H9 (cell line): Measurements from ENCODE around the gene HAGHL. TPM values are rescaled to one million over a fixed set of nuclear protein-coding genes. Genes with fewer than 3 reads are reported as not detected.

Experiments used
- DNase-seq: peaks from one replicate; pipeline ENCODE4 v3.0.0-alpha.2; 2017
- H2AFZ ChIP-seq: one replicate; pipeline ENCODE4 v1.6.1; 2013; ENCODE audit warnings: mild to moderate bottlenecking, low read length, control low read depth, moderate library complexity
- H2AK5ac ChIP-seq: 2 replicates; pipeline ENCODE4 v1.6.1; 2013; ENCODE audit warnings: low read length, control low read depth, mixed read lengths; ENCODE audit not compliant: insufficient read length
- H2BK120ac ChIP-seq: one replicate; pipeline ENCODE4 v1.6.1; 2013; ENCODE audit warnings: low read depth, mild to moderate bottlenecking, low read length, control low read depth, inconsistent platforms; ENCODE audit not compliant: poor library complexity, severe bottlenecking
- H2BK12ac ChIP-seq: 2 replicates; pipeline ENCODE4 v1.6.1; 2013; ENCODE audit warnings: low read length, control low read depth, mixed read lengths, low read depth; ENCODE audit not compliant: insufficient read length
- H2BK15ac ChIP-seq: 2 replicates; pipeline ENCODE4 v1.6.1; 2013; ENCODE audit warnings: low read depth, low read length, control low read depth
- H2BK20ac ChIP-seq: one replicate; pipeline ENCODE4 v1.6.1; 2013; ENCODE audit warnings: low read depth, mild to moderate bottlenecking, low read length, control low read depth, inconsistent platforms; ENCODE audit not compliant: poor library complexity, severe bottlenecking
- H2BK5ac ChIP-seq: 2 replicates; pipeline ENCODE4 v1.6.1; 2013; ENCODE audit warnings: low read length, control low read depth, mixed read lengths; ENCODE audit not compliant: insufficient read length
- H3K14ac ChIP-seq: 2 replicates; pipeline ENCODE4 v1.6.1; 2013; ENCODE audit warnings: low read length, control low read depth; ENCODE audit not compliant: insufficient read depth
- H3K18ac ChIP-seq: 2 replicates; pipeline ENCODE4 v1.6.1; 2013; ENCODE audit warnings: low read depth, mild to moderate bottlenecking, mixed read lengths, low read length, control low read depth; ENCODE audit not compliant: insufficient read length
- H3K23ac ChIP-seq: 2 replicates; pipeline ENCODE4 v1.6.1; 2013; ENCODE audit warnings: low read length, control low read depth, mixed read lengths, low read depth; ENCODE audit not compliant: insufficient read length
- H3K23me2 ChIP-seq: 2 replicates; pipeline ENCODE4 v1.6.1; 2013; ENCODE audit warnings: low read depth, mild to moderate bottlenecking, mixed read lengths, low read length, control low read depth; ENCODE audit not compliant: insufficient read length, poor library complexity, severe bottlenecking
- H3K27ac ChIP-seq: 2 replicates; pipeline ENCODE4 v1.5.1; 2013; ENCODE audit warnings: low read length, control low read depth, mixed read lengths, low read depth; ENCODE audit not compliant: insufficient read length
- H3K27me3 ChIP-seq: 2 replicates; pipeline ENCODE4 v1.6.1; 2013; ENCODE audit warnings: low read length, control low read depth, inconsistent platforms; ENCODE audit not compliant: insufficient read depth
- H3K4ac ChIP-seq: 2 replicates; pipeline ENCODE4 v1.6.1; 2013; ENCODE audit warnings: low read depth, mild to moderate bottlenecking, control low read depth, inconsistent platforms, low read length, moderate library complexity
- H3K4me1 ChIP-seq: 2 replicates; pipeline ENCODE4 v1.6.1; 2013; ENCODE audit warnings: low read length, control low read depth, inconsistent platforms; ENCODE audit not compliant: insufficient read depth
- H3K4me2 ChIP-seq: 2 replicates; pipeline ENCODE4 v1.6.1; 2013; ENCODE audit warnings: low read length, control low read depth, mixed read lengths; ENCODE audit not compliant: insufficient read length, insufficient read depth
- H3K56ac ChIP-seq: 2 replicates; pipeline ENCODE4 v1.6.1; 2013; ENCODE audit warnings: low read depth, mild to moderate bottlenecking, mixed read lengths, low read length, control low read depth; ENCODE audit not compliant: insufficient read length
- H3K79me1 ChIP-seq: 2 replicates; pipeline ENCODE4 v1.6.1; 2013; ENCODE audit warnings: low read depth, mild to moderate bottlenecking, moderate library complexity, low read length, control low read depth, inconsistent platforms; ENCODE audit not compliant: insufficient read depth, poor library complexity, severe bottlenecking
- H3K79me2 ChIP-seq: 2 replicates; pipeline ENCODE4 v1.6.1; 2013; ENCODE audit warnings: low read length, control low read depth, inconsistent platforms; ENCODE audit not compliant: insufficient read depth
- H3K9ac ChIP-seq: 2 replicates; pipeline ENCODE4 v1.6.1; 2013; ENCODE audit warnings: low read length, control low read depth, mixed read lengths; ENCODE audit not compliant: insufficient read length; ENCODE audit errors: extremely low read depth
- H3K9me3 ChIP-seq: one replicate; pipeline ENCODE4 v1.6.1; 2013; ENCODE audit warnings: low read depth, low read length, inconsistent platforms; ENCODE audit not compliant: control insufficient read depth
- H3T11ph ChIP-seq: one replicate; pipeline ENCODE4 v1.6.1; 2013; ENCODE audit warnings: mild to moderate bottlenecking, low read length, control low read depth, inconsistent platforms
- H4K20me1 ChIP-seq: one replicate; pipeline ENCODE4 v1.6.1; 2013; ENCODE audit not compliant: control insufficient read depth, insufficient read length, insufficient read depth
- H4K5ac ChIP-seq: 2 replicates; pipeline ENCODE4 v1.6.1; 2013; ENCODE audit warnings: low read depth, mild to moderate bottlenecking, mixed read lengths, low read length, control low read depth; ENCODE audit not compliant: insufficient read length
- H4K8ac ChIP-seq: replicated peaks from 2 replicates; pipeline ENCODE4 v1.6.1; 2013; ENCODE audit warnings: low read length, control low read depth, mixed read lengths, low read depth; ENCODE audit not compliant: insufficient read length
- H4K91ac ChIP-seq: 2 replicates; pipeline ENCODE4 v1.6.1; 2013; ENCODE audit warnings: low read depth, mild to moderate bottlenecking, moderate library complexity, mixed read lengths, low read length, control low read depth; ENCODE audit not compliant: insufficient read length
- H3K27ac Mint-ChIP-seq, 3 experiments: 2 replicates in 2 of 3; 3 replicates in 1 of 3; pipeline ENCODE4 v1.8.0; 2020 to 2021; ENCODE audit warnings: mixed read lengths in 3 of 3, mild to moderate bottlenecking in 1 of 3, moderate library complexity in 1 of 3
- H3K27me3 Mint-ChIP-seq: 2 replicates; pipeline ENCODE4 v1.8.0; 2021; ENCODE audit warnings: low read depth, mild to moderate bottlenecking, moderate library complexity, mixed read lengths
- H3K36me3 Mint-ChIP-seq, 3 experiments: 2 replicates in 2 of 3; 3 replicates in 1 of 3; pipeline ENCODE4 v1.8.0; 2020 to 2021; ENCODE audit warnings: low read depth in 3 of 3, mixed read lengths in 3 of 3; ENCODE audit not compliant: insufficient read depth in 1 of 3
- H3K4me1 Mint-ChIP-seq, 2 experiments: 2 replicates each; pipeline ENCODE4 v1.8.0; 2020; ENCODE audit warnings: mixed read lengths in 2 of 2
- H3K4me3 Mint-ChIP-seq, 2 experiments: 2 replicates in 1 of 2; 3 replicates in 1 of 2; pipeline ENCODE4 v1.8.0; 2020 to 2021; ENCODE audit warnings: mild to moderate bottlenecking in 2 of 2, mixed read lengths in 2 of 2, moderate library complexity in 1 of 2
- H3K9me3 Mint-ChIP-seq, 2 experiments: 2 replicates in 1 of 2; 3 replicates in 1 of 2; pipeline ENCODE4 v1.8.0; 2020; ENCODE audit warnings: mild to moderate bottlenecking in 2 of 2, mixed read lengths in 2 of 2, moderate library complexity in 1 of 2
- CTCF ChIP-seq: fragments of 200-600 bp; sonication (generic); conservative IDR thresholded peaks from 3 replicates; pipeline ENCODE4 v1.8.0; 2021; ENCODE audit warnings: antibody characterized with exemption, mild to moderate bottlenecking
- WGBS: extraction: QIAGEN DNeasy Blood & Tissue Kit; methylation state at CpG from one replicate; pipeline ENCODE4 v1.1.7; 2013; ENCODE audit warnings: missing lambda C conversion rate, low lambda C conversion rate, mixed read lengths; ENCODE audit not compliant: insufficient read length; ENCODE audit errors: extremely low coverage; 5-methylcytosine and 5-hydroxymethylcytosine counted together
- total RNA-seq: library from RNA; stranded (reverse); gene quantifications from 2 replicates; pipeline ENCODE4 v1.2.1, GENCODE V29; 2021

The HAGHL gene
- total RNA-seq, 1 experiment from 2014 or later = 25.2 TPM

GRCh38 chr16:774086-775001 lies 47.4 kb downstream of the HAGHL start:
- Histone ChIP-seq H2BK15ac (no peak overlapping the region), H3K79me2 (no peaks in the 10 kb centered on the region), H3T11ph (no peak overlapping the region), H2BK12ac (no peak overlapping the region), H3K4ac (no peak overlapping the region), H3K79me1 (no peaks in the 10 kb centered on the region), H3K4me2 (no peak overlapping the region), H3K9me3 (no peaks in the 10 kb centered on the region), H3K23me2 (no peaks in the 10 kb centered on the region), H2AFZ (no peak overlapping the region), H3K56ac (no peak overlapping the region), H3K27ac (no peak overlapping the region), H3K23ac (no peak overlapping the region), H3K9ac (no peak overlapping the region), H2BK5ac (no peak overlapping the region), H3K27me3 (no peaks in the 10 kb centered on the region), H4K91ac (no peak overlapping the region), H3K18ac (no peak overlapping the region), H3K4me1 (no peaks in the 10 kb centered on the region), H4K5ac (no peak overlapping the region), H2BK120ac (no peak overlapping the region), H4K20me1 (no peaks in the 10 kb centered on the region), H2AK5ac (no peak overlapping the region), H3K14ac (no peak overlapping the region), H4K8ac (no peak overlapping the region), H2BK20ac (no peak overlapping the region)
- Mint-ChIP-seq H3K9me3 (no peaks in the 10 kb centered on the region; a peak in 1 of 5 replicates), H3K4me3 (no peak overlapping the region), H3K4me1 (no peaks in the 10 kb centered on the region), H3K27me3 (peaks cover 22% of the 10 kb centered on the region), H3K36me3 (no peaks in the 10 kb centered on the region), H3K27ac (no peak overlapping the region)
- no CpG with 5 or more reads among the region's 46 CpGs for whole genome bisulfite sequencing
- no peak for DNase-seq
- TF ChIP-seq CTCF = no peak
